GM12878 (cell line): ENCODE data around the gene HSPE1. TPM values are rescaled to one million over a fixed set of nuclear protein-coding genes. Genes with fewer than 3 reads are reported as not detected.

ENCODE experiments used
- ATAC-seq: fragments of 200-7000 bp; cut with Tn5 transposase; 3 replicates; pipeline ENCODE4 v1.9.1; 2020; ENCODE audit warnings: mild to moderate bottlenecking, moderate library complexity
- BruUV-seq: library from RNA; stranded (reverse); fragments of 400-500 nt; replicated peaks from 2 replicates; lab custom pipeline; 2021; lab: Mats Ljungman, UMichigan
- CTCF ChIA-PET: fragments of 300-600 bp; sonication (Branson Sonifier 250); formaldehyde crosslinking; extraction: SDS; loops from one replicate; lab custom pipeline; 2021; ENCODE audit warnings: inconsistent platforms; lab: Yijun Ruan, JAX
- POLR2A ChIA-PET: fragments of 350-600 bp; formaldehyde crosslinking; extraction: SDS; loops from one replicate; lab custom pipeline; 2021; ENCODE audit warnings: inconsistent platforms; lab: Charles Lee
- RAD21 ChIA-PET: fragments of 300-600 bp; sonication (Branson Sonifier 250); formaldehyde crosslinking; loops from one replicate; lab custom pipeline; 2023; ENCODE audit warnings: antibody characterized with exemption; ENCODE audit not compliant: unreplicated experiment; lab: Charles Lee
- SMC1A ChIA-PET: fragments of 300-600 bp; sonication (Branson Sonifier 250); formaldehyde crosslinking; loops from one replicate; lab custom pipeline; 2023; ENCODE audit not compliant: unreplicated experiment, uncharacterized antibody; lab: Charles Lee
- DNase-seq: peaks from one replicate; pipeline ENCODE4 v3.0.0-alpha.2; 2011; ENCODE audit warnings: low read depth, low spot score
- FAIRE-seq: peaks from 3 replicates; lab custom pipeline; 2011; peaks lifted over from hg19 to GRCh38; lab: Jason Lieb, UNC
- H2AFZ ChIP-seq: 2 replicates; pipeline ENCODE4 v1.6.0; 2011; ENCODE audit warnings: low read depth, low read length, control low read depth; ENCODE audit not compliant: control insufficient read depth
- H3K27ac ChIP-seq: 2 replicates; pipeline ENCODE4 v1.5.1; 2011; ENCODE audit warnings: control low read depth; ENCODE audit not compliant: control insufficient read depth, insufficient read depth
- H3K27me3 ChIP-seq, 2 experiments: replicated peaks in 1 of 2; 2 replicates each; pipeline versions ENCODE4 v1.6.0 to v1.6.1; 2011; ENCODE audit warnings: low read length in 1 of 2; ENCODE audit not compliant: control insufficient read depth in 2 of 2, insufficient read depth in 2 of 2
- H3K36me3 ChIP-seq, 2 experiments: 2 replicates each; pipeline ENCODE4 v1.5.1; 2011; ENCODE audit warnings: low read length in 1 of 2; ENCODE audit not compliant: control insufficient read depth in 2 of 2, insufficient read depth in 2 of 2
- H3K4me1 ChIP-seq: 2 replicates; pipeline ENCODE4 v1.6.1; 2011; ENCODE audit warnings: mild to moderate bottlenecking, low read length, moderate library complexity, mixed read lengths; ENCODE audit not compliant: control insufficient read depth, insufficient read depth
- H3K4me2 ChIP-seq: 2 replicates; pipeline ENCODE4 v1.6.0; 2011; ENCODE audit warnings: control low read depth; ENCODE audit not compliant: control insufficient read depth, insufficient read depth
- H3K4me3 ChIP-seq: fragments of 200-600 bp; sonication (generic); 2 replicates; pipeline ENCODE4 v1.5.1; 2016
- H3K79me2 ChIP-seq: 2 replicates; pipeline ENCODE4 v1.6.0; 2011; ENCODE audit warnings: low read length; ENCODE audit not compliant: control insufficient read depth, insufficient read depth
- H3K9ac ChIP-seq: 2 replicates; pipeline ENCODE4 v1.8.0; 2011; ENCODE audit warnings: low read length, control low read depth, mixed read lengths; ENCODE audit not compliant: control insufficient read depth, insufficient read depth
- H3K9me3 ChIP-seq: replicated peaks from 3 replicates; pipeline ENCODE4 v1.5.1; 2011; ENCODE audit warnings: mild to moderate bottlenecking, low read length; ENCODE audit not compliant: control insufficient read depth, insufficient read depth
- H4K20me1 ChIP-seq: 2 replicates; pipeline ENCODE4 v1.6.0; 2011; ENCODE audit not compliant: control insufficient read depth, insufficient read depth
- CHD1 ChIP-seq: IDR thresholded peaks from 2 replicates; pipeline ENCODE4 v1.6.1; 2012; ENCODE audit warnings: low read depth, low read length, improper control_type of control experiment
- EED ChIP-seq: sonication (generic); IDR thresholded peaks from 2 replicates; pipeline ENCODE4 v1.6.1; 2016; ENCODE audit warnings: antibody characterized with exemption, low read depth
- FOS ChIP-seq: IDR thresholded peaks from 3 replicates; pipeline ENCODE4 v1.6.1; 2011; ENCODE audit warnings: borderline replicate concordance; ENCODE audit not compliant: insufficient read length; ENCODE audit errors: extremely low read depth
- HCFC1 ChIP-seq: fragments of 150-350 bp; IDR thresholded peaks from 2 replicates; pipeline ENCODE4 v1.6.1; 2014; ENCODE audit warnings: low read length
- HDAC2 ChIP-seq: fragments of 200-600 bp; sonication (generic); IDR thresholded peaks from 2 replicates; pipeline ENCODE4 v1.6.1; 2017
- IKZF1 ChIP-seq: fragments of 450-650 bp; conservative IDR thresholded peaks from 2 replicates; pipeline ENCODE4 v1.6.1; 2017; ENCODE audit warnings: antibody characterized with exemption, mild to moderate bottlenecking
- MLLT1 ChIP-seq: fragments of 450-650 bp; IDR thresholded peaks from 2 replicates; pipeline ENCODE4 v1.6.1; 2016; ENCODE audit warnings: mild to moderate bottlenecking
- MTA2 ChIP-seq: fragments of 450-650 bp; IDR thresholded peaks from 2 replicates; pipeline ENCODE4 v1.6.1; 2016; ENCODE audit warnings: low read depth, mild to moderate bottlenecking, moderate library complexity
- MYB ChIP-seq: fragments of 150-350 bp; IDR thresholded peaks from 2 replicates; pipeline ENCODE4 v1.6.1; 2014; ENCODE audit warnings: mild to moderate bottlenecking, low read depth, low read length, borderline replicate concordance
- NKRF ChIP-seq: fragments of 450-650 bp; conservative IDR thresholded peaks from 2 replicates; pipeline ENCODE4 v1.6.1; 2017; ENCODE audit warnings: mild to moderate bottlenecking, moderate library complexity
- PKNOX1 ChIP-seq: fragments of 450-650 bp; IDR thresholded peaks from 2 replicates; pipeline ENCODE4 v1.6.1; 2016; ENCODE audit warnings: mild to moderate bottlenecking
- SIN3A ChIP-seq: IDR thresholded peaks from 2 replicates; pipeline ENCODE4 v1.6.1; 2012; ENCODE audit warnings: low read depth, low read length, improper control_type of control experiment
- STAT3 ChIP-seq: IDR thresholded peaks from 2 replicates; pipeline ENCODE4 v1.6.1; 2011; ENCODE audit warnings: low read depth, low read length, improper control_type of control experiment
- SUPT20H ChIP-seq: IDR thresholded peaks from 2 replicates; pipeline ENCODE4 v1.6.1; 2011; ENCODE audit warnings: low read depth, mild to moderate bottlenecking, low read length, moderate library complexity, borderline replicate concordance; ENCODE audit not compliant: control insufficient read depth
- SUZ12 ChIP-seq: fragments of 200-600 bp; sonication (generic); IDR thresholded peaks from one replicate; pipeline ENCODE4 v1.6.1; 2018; ENCODE audit warnings: antibody characterized with exemption, mild to moderate bottlenecking; ENCODE audit not compliant: unreplicated experiment
- TAF1 ChIP-seq: IDR thresholded peaks from 2 replicates; pipeline ENCODE4 v1.6.1; 2011; ENCODE audit warnings: mild to moderate bottlenecking, low read depth, low read length, borderline replicate concordance
- WRNIP1 ChIP-seq: IDR thresholded peaks from 2 replicates; pipeline ENCODE4 v1.6.1; 2011; ENCODE audit warnings: low read depth, low read length, improper control_type of control experiment, borderline replicate concordance
- YBX1 ChIP-seq: fragments of 450-650 bp; IDR thresholded peaks from 2 replicates; pipeline ENCODE4 v1.6.1; 2016; ENCODE audit warnings: antibody characterized with exemption
- YY1 ChIP-seq: IDR thresholded peaks from 2 replicates; pipeline ENCODE4 v1.6.1; 2011; ENCODE audit warnings: low read depth, mild to moderate bottlenecking, low read length
- ZNF217 ChIP-seq: fragments of 450-650 bp; IDR thresholded peaks from 2 replicates; pipeline ENCODE4 v1.6.1; 2017; ENCODE audit warnings: antibody characterized with exemption, mild to moderate bottlenecking
- WGBS: methylation state at CpG from one replicate; pipeline ENCODE4 v1.1.6; 2016; ENCODE audit warnings: low lambda C conversion rate; ENCODE audit not compliant: insufficient replicate concordance, insufficient coverage; ENCODE audit errors: missing lambda C conversion rate; 5-methylcytosine and 5-hydroxymethylcytosine counted together
- in situ Hi-C: fragments of 300-500 bp; cut with MboI; formaldehyde crosslinking; loops from 9 replicates; pipeline ENCODE4 v1.14.3; 2018; ENCODE audit warnings: mixed read lengths
- intact Hi-C: fragments of 100-400 bp; cut with micrococcal nuclease; formaldehyde crosslinking; loops from one replicate; pipeline ENCODE4 v1.14.2; 2022; ENCODE audit not compliant: unreplicated experiment
- polyA plus RNA-seq, 11 experiments: library from polyadenylated mRNA; depleted of rRNA in 4 of 11; unstranded in 6 of 11; stranded (reverse) in 5 of 11; fragments of >200 nt; fragmentation: Nextera tagmentation in 4 of 11; fragmentation: Illumina TruSeq in 1 of 11; extraction: Ambion mirVana in 4 of 11; extraction: Trizol in 1 of 11; gene quantifications; 1 replicate in 1 of 11; 2 replicates in 10 of 11; pipeline versions ENCODE4 v1.2.1 to v1.2.3, GENCODE V29; 2011 to 2016; ENCODE audit warnings: inconsistent platforms in 2 of 11, missing spikeins in 2 of 11, low read depth in 1 of 11
- total RNA-seq, 4 experiments: library from RNA; depleted of rRNA in 3 of 4; stranded (reverse); fragments of >200 nt in 3 of 4; fragmentation: Illumina TruSeq in 1 of 4; extraction: Trizol in 1 of 4; gene quantifications; 2 replicates each; pipeline versions ENCODE4 v1.2.1 to v1.2.3, GENCODE V29; 2013 to 2021

The HSPE1 gene
- total and polyA plus RNA-seq, 10 of the 15 experiments (the other 5 are each of a cell fraction or from before 2014, with no cell fraction given) = 180 to 1,096 (median 505) TPM

GRCh38 chr2:197500503-197501131, 438 bp downstream of the HSPE1 start:
- BruUV-seq = TSS peak; percentile 78
- CTCF ChIA-PET = interaction anchor here (1.3 to 1.6 kb wide), 3 partner anchors 13 to 206 kb away, joined by 5 to 6 read pairs (median 5); no protein-coding TSS in a partner anchor
- H3K36me3 ChIP-seq = peaks cover 4 to 29% of the 10 kb centered on the region in 2 experiments
- SMC1A ChIA-PET = interaction anchor here (1.0 to 5.0 kb wide), 11 partner anchors 12 to 211 kb away, joined by 3 to 34 read pairs (median 5); partner anchors contain the start of genes COQ10B, MARS2, MOB4 and SF3B1
- no peaks in the 10 kb centered on the region for H3K9me3 ChIP-seq
- ATAC-seq (peak; percentile 10), FAIRE-seq (no peak), DNase-seq (no peak)
- H3K4me2 ChIP-seq = peak overlapping the region; percentile 61; the same call in 1 of the 2 replicates
- in situ Hi-C loops (no loop called here), intact Hi-C loops (loop anchor here (1.0 to 2.0 kb wide), 2 partner anchors 15 to 204 kb away; partner anchors contain the start of gene MARS2)
- H3K9ac ChIP-seq = peak overlapping the region; percentile 97
- RAD21 ChIA-PET = interaction anchor here (1.0 to 5.5 kb wide), 4 partner anchors 14 to 286 kb away, joined by 3 to 47 read pairs (median 16); partner anchors contain the start of genes COQ10B, MARS2 and MOB4
- H2AFZ ChIP-seq = peak overlapping the region; percentile 66
- peak overlapping the region; percentile 91 for H3K27ac ChIP-seq
- H3K27me3 ChIP-seq = no peaks in the 10 kb centered on the region
- WGBS = 1% methylated on average over 30 of the region's 30 CpGs
- peaks cover 11% of the 10 kb centered on the region for H3K4me1 ChIP-seq
- H3K79me2 ChIP-seq = peaks cover 88% of the 10 kb centered on the region
- no peaks in the 10 kb centered on the region for H4K20me1 ChIP-seq
- POLR2A ChIA-PET = interaction anchor here (0.5 to 12.1 kb wide), 9 partner anchors 14 to 205 kb away, joined by 3 to 156 read pairs (median 12); partner anchors contain the start of genes COQ10B, MARS2, MOB4 and SF3B1
- H3K4me3 ChIP-seq = peak overlapping the region; percentile 81
- TF ChIP-seq CHD1 (peak; percentile 44; the same call in 1 of the 2 replicates), MLLT1 (0 out of 2 replicates have a peak, but pooled peaks have one; percentile 40), SUPT20H (no peak), SUZ12 (no peak), SIN3A (peak; percentile 8; the same call in 1 of the 2 replicates), EED (peak; percentile 23; the same call in 1 of the 2 replicates), YBX1 (no peak), HCFC1 (no peak), NKRF (peak; percentile 48; the same call in 1 of the 2 replicates), FOS (no peak), PKNOX1 (no peak), TAF1 (no peak), IKZF1 (peak; percentile 16; the same call in 1 of the 2 replicates), WRNIP1 (0 out of 2 replicates have a peak, but pooled peaks have one; percentile 31), STAT3 (no peak), ZNF217 (no peak), MTA2 (no peak), HDAC2 (no peak), MYB (no peak), YY1 (no peak)
